MM.1S (cell line): ENCODE results near the gene NTM.

Source experiments
- DNase-seq: peaks from one replicate; pipeline ENCODE4 v3.0.0-alpha.2; 2015
- H2AFZ ChIP-seq: fragments of 300-600 bp; sonication (generic); 2 replicates; pipeline ENCODE4 v1.6.0; 2016; ENCODE audit warnings: antibody characterized with exemption, low read length
- H3F3A ChIP-seq: fragments of 300-600 bp; sonication (generic); 2 replicates; pipeline ENCODE4 v1.6.1; 2016; ENCODE audit warnings: mild to moderate bottlenecking, antibody characterized with exemption, low read length, moderate library complexity, mixed read lengths; ENCODE audit not compliant: insufficient read depth
- H3K27ac ChIP-seq: fragments of 300-600 bp; sonication (generic); 2 replicates; pipeline ENCODE4 v1.5.1; 2016; ENCODE audit warnings: mild to moderate bottlenecking, low read length
- H3K27me3 ChIP-seq: fragments of 300-600 bp; sonication (generic); replicated peaks from 2 replicates; pipeline ENCODE4 v1.6.0; 2016; ENCODE audit warnings: low read length; ENCODE audit not compliant: insufficient read depth
- H3K36me3 ChIP-seq: fragments of 300-600 bp; sonication (generic); replicated peaks from 2 replicates; pipeline ENCODE4 v1.6.1; 2016; ENCODE audit warnings: mild to moderate bottlenecking, low read length, mixed read lengths; ENCODE audit not compliant: insufficient read depth
- H3K4me1 ChIP-seq: fragments of 300-600 bp; sonication (generic); 2 replicates; pipeline ENCODE4 v1.6.1; 2016; ENCODE audit warnings: low read length, mixed read lengths
- H3K4me2 ChIP-seq: fragments of 300-600 bp; sonication (generic); 2 replicates; pipeline ENCODE4 v1.6.0; 2016; ENCODE audit warnings: low read depth, low read length
- H3K4me3 ChIP-seq: fragments of 300-600 bp; sonication (generic); 2 replicates; pipeline ENCODE4 v1.5.1; 2016; ENCODE audit warnings: low read length, mixed read lengths
- H3K79me2 ChIP-seq: fragments of 300-600 bp; sonication (generic); 2 replicates; pipeline ENCODE4 v1.6.1; 2016; ENCODE audit warnings: mixed run types, low read length, mixed read lengths
- H3K9ac ChIP-seq: fragments of 300-600 bp; sonication (generic); 2 replicates; pipeline ENCODE4 v1.6.1; 2016; ENCODE audit warnings: low read length, mixed read lengths
- H3K9me2 ChIP-seq: fragments of 300-600 bp; sonication (generic); replicated peaks from 2 replicates; pipeline ENCODE4 v1.6.1; 2016; ENCODE audit warnings: mild to moderate bottlenecking, low read length, mixed read lengths; ENCODE audit not compliant: insufficient read depth
- H3K9me3 ChIP-seq: fragments of 300-600 bp; sonication (generic); replicated peaks from 2 replicates; pipeline ENCODE4 v1.6.1; 2016; ENCODE audit warnings: mild to moderate bottlenecking, low read length, mixed read lengths; ENCODE audit not compliant: insufficient read depth
- H4K20me1 ChIP-seq: fragments of 300-600 bp; sonication (generic); 2 replicates; pipeline ENCODE4 v1.6.1; 2016; ENCODE audit warnings: mild to moderate bottlenecking, low read length, moderate library complexity, mixed read lengths; ENCODE audit not compliant: insufficient read depth
- CTCF ChIP-seq: fragments of 300-600 bp; sonication (generic); IDR thresholded peaks from 2 replicates; pipeline ENCODE4 v1.5.1; 2016; ENCODE audit warnings: antibody characterized with exemption, low read length, mixed read lengths
- EZH2 ChIP-seq: fragments of 300-600 bp; sonication (generic); optimal IDR thresholded peaks from 2 replicates; pipeline ENCODE3; 2017; ENCODE audit warnings: low read depth, mild to moderate bottlenecking, antibody characterized with exemption, low read length, mixed read lengths
- EZH2phosphoT487 ChIP-seq: fragments of 300-600 bp; sonication (generic); IDR thresholded peaks from 2 replicates; pipeline ENCODE4 v1.6.1; 2018; ENCODE audit warnings: antibody characterized with exemption, low read length

NTM gene

GRCh38 chr11:131858505-131858904, 488.1 kb downstream of the NTM start:
- no peaks in the 10 kb centered on the region for H3K9me2 ChIP-seq
- no peaks in the 10 kb centered on the region for H3K9me3 ChIP-seq
- H3K79me2 ChIP-seq = no peaks in the 10 kb centered on the region
- H3K36me3 ChIP-seq = no peaks in the 10 kb centered on the region
- H3K4me1 ChIP-seq = no peaks in the 10 kb centered on the region
- H3K9ac ChIP-seq = no peak overlapping the region
- TF ChIP-seq CTCF (no peak), EZH2 (no peak), EZH2phosphoT487 (no peak)
- no peak overlapping the region for H3K4me3 ChIP-seq
- no peaks in the 10 kb centered on the region for H3K27me3 ChIP-seq
- no peak overlapping the region for H2AFZ ChIP-seq
- H3K27ac ChIP-seq = no peak overlapping the region
- no peaks in the 10 kb centered on the region for H4K20me1 ChIP-seq
- no peak for DNase-seq
- H3K4me2 ChIP-seq = no peak overlapping the region
- no peaks in the 10 kb centered on the region for H3F3A ChIP-seq

- TF ChIP-seq EZH2phosphoT487 = no peak
- no peak for TF ChIP-seq CTCF
- no peak for TF ChIP-seq EZH2
- Histone ChIP-seq H3K4me1 (no peaks in the 10 kb centered on the region), H3K36me3 (no peaks in the 10 kb centered on the region), H3K27ac (no peak overlapping the region), H3K9ac (no peak overlapping the region), H3K79me2 (no peaks in the 10 kb centered on the region), H4K20me1 (no peaks in the 10 kb centered on the region), H3F3A (no peaks in the 10 kb centered on the region), H3K4me2 (no peak overlapping the region), H3K9me2 (no peaks in the 10 kb centered on the region), H3K9me3 (no peaks in the 10 kb centered on the region), H3K27me3 (no peaks in the 10 kb centered on the region), H2AFZ (no peak overlapping the region), H3K4me3 (no peak overlapping the region)
- DNase-seq = no peak
Measured at GRCh38 chr11:131859538-131860210, 489.3 kb downstream of the NTM start.

- Histone ChIP-seq H3K9ac (no peak overlapping the region), H3K4me1 (no peaks in the 10 kb centered on the region), H3K36me3 (no peaks in the 10 kb centered on the region), H3K4me2 (no peak overlapping the region), H4K20me1 (no peaks in the 10 kb centered on the region), H3K9me3 (no peaks in the 10 kb centered on the region), H3K9me2 (no peaks in the 10 kb centered on the region), H2AFZ (no peak overlapping the region), H3K27ac (no peak overlapping the region), H3K27me3 (no peaks in the 10 kb centered on the region), H3F3A (no peaks in the 10 kb centered on the region), H3K79me2 (no peaks in the 10 kb centered on the region), H3K4me3 (no peak overlapping the region)
- no peak for DNase-seq
- TF ChIP-seq CTCF (no peak), EZH2phosphoT487 (no peak), EZH2 (no peak)
Measured at GRCh38 chr11:131864228-131864627, 493.8 kb downstream of the NTM start.
